ENCODE results near the gene ATXN1.
A peak's percentile ranks its signal among the peaks of the same experiment; 100 is the strongest.

The ATXN1 gene

GRCh38 chr6:16761471-16762267 lies 409 bp upstream of the ATXN1 start:
- peak; percentile 90 to 92 for DNase-seq

- DNase-seq: peak; percentile 83
Observed at GRCh38 chr6:16759646-16760515, 1.4 kb downstream of the ATXN1 start.

GRCh38 chr6:16759181-16759645 lies 2.0 kb downstream of the ATXN1 start:
- peak in 1 of 2 donors; percentile 20 for DNase-seq

GRCh38 chr6:16758163-16758975 lies 2.9 kb downstream of the ATXN1 start:
- DNase-seq: peak; percentile 33 to 46

GRCh38 chr6:16757332-16757731 lies 3.9 kb downstream of the ATXN1 start:
- DNase-seq: no peak

- DNase-seq: no peak
Observed at GRCh38 chr6:16756660-16757255, 4.5 kb downstream of the ATXN1 start.

GRCh38 chr6:16755544-16755943 lies 5.7 kb downstream of the ATXN1 start:
- no peak for DNase-seq

- no peak for DNase-seq
Observed at GRCh38 chr6:16754876-16755275, 6.4 kb downstream of the ATXN1 start.

- no peak for DNase-seq
Observed at GRCh38 chr6:16754274-16754673, 7.0 kb downstream of the ATXN1 start.

- no peak for DNase-seq
Observed at GRCh38 chr6:16753341-16753740, 7.9 kb downstream of the ATXN1 start.

GRCh38 chr6:16752206-16752866 lies 8.9 kb downstream of the ATXN1 start:
- peak in 1 of 2 donors; percentile 43 for DNase-seq

- no peak for DNase-seq
Observed at GRCh38 chr6:16751251-16751946, 9.9 kb downstream of the ATXN1 start.

GRCh38 chr6:16750566-16750965 lies 10.7 kb downstream of the ATXN1 start:
- DNase-seq: no peak

GRCh38 chr6:16749516-16750485 lies 11.5 kb downstream of the ATXN1 start:
- DNase-seq: no peak

GRCh38 chr6:16748025-16748319 lies 13.3 kb downstream of the ATXN1 start:
- DNase-seq: no peak

GRCh38 chr6:16747232-16748024 lies 13.8 kb downstream of the ATXN1 start:
- DNase-seq: no peak

- no peak for DNase-seq
Observed at GRCh38 chr6:16746812-16747211, 14.4 kb downstream of the ATXN1 start.

GRCh38 chr6:16746401-16746800 lies 14.9 kb downstream of the ATXN1 start:
- DNase-seq: no peak

GRCh38 chr6:16743664-16744210 lies 17.5 kb downstream of the ATXN1 start:
- no peak for DNase-seq

Data from CD4-positive, alpha-beta T cell treated with Interleukin-4 for 1 hour (primary cell).